Activated naive CD4-positive, alpha-beta T cell treated with anti-CD3 and anti-CD28 coated beads for 36 hours (primary cell): Measurements from ENCODE around the gene COL4A1. TPM values are rescaled to one million over a fixed set of nuclear protein-coding genes. Genes with fewer than 3 reads are reported as not detected.

ENCODE experiments used
- CTCF ChIA-PET: fragments of 350-600 bp; sonication (Branson Sonifier 250); formaldehyde crosslinking; loops from one replicate; lab custom pipeline; 2021; ENCODE audit warnings: antibody characterized with exemption; lab: Charles Lee
- DNase-seq: peaks from one replicate; pipeline ENCODE4 v3.0.0-alpha.2; 2020
- H3K27ac Mint-ChIP-seq: one replicate; pipeline ENCODE4 v1.8.0; 2021; ENCODE audit warnings: mild to moderate bottlenecking, mixed read lengths
- H3K27me3 Mint-ChIP-seq: one replicate; pipeline ENCODE4 v1.8.0; 2021; ENCODE audit warnings: low read depth, mixed read lengths
- H3K36me3 Mint-ChIP-seq: one replicate; pipeline ENCODE4 v1.8.0; 2021; ENCODE audit warnings: low read depth, mixed read lengths
- H3K4me1 Mint-ChIP-seq: one replicate; pipeline ENCODE4 v1.8.0; 2021; ENCODE audit warnings: low read depth, mixed read lengths
- H3K4me3 Mint-ChIP-seq: one replicate; pipeline ENCODE4 v1.8.0; 2021; ENCODE audit warnings: mild to moderate bottlenecking, moderate library complexity, mixed read lengths
- H3K9me3 Mint-ChIP-seq: one replicate; pipeline ENCODE4 v1.8.0; 2021; ENCODE audit warnings: mixed read lengths
- intact Hi-C: fragments of 100-400 bp; cut with micrococcal nuclease; formaldehyde crosslinking; loops from one replicate; pipeline ENCODE4 v1.15.1; 2023
- total RNA-seq, 2 experiments: library from RNA; stranded (reverse); gene quantifications; one replicate each; pipeline ENCODE4 v1.2.3, GENCODE V29; 2021

The COL4A1 gene
- total RNA-seq, 2 experiments from 2014 or later: 0.07 TPM; not detected in 1

GRCh38 chr13:110309661-110310524 is 2.9 kb upstream of the COL4A1 start:
- H3K4me3 Mint-ChIP-seq: no peak overlapping the region
- peaks cover 13% of the 10 kb centered on the region for H3K4me1 Mint-ChIP-seq
- no peak overlapping the region for H3K27ac Mint-ChIP-seq
- DNase-seq: no peak
- intact Hi-C loops: no loop called here
- CTCF ChIA-PET: interaction anchor here (0.6 to 1.2 kb wide), 2 partner anchors 10 to 19 kb away, joined by 3 to 4 read pairs; no protein-coding TSS in a partner anchor
- no peaks in the 10 kb centered on the region for H3K36me3 Mint-ChIP-seq
- no peaks in the 10 kb centered on the region for H3K9me3 Mint-ChIP-seq
- H3K27me3 Mint-ChIP-seq: peaks cover 56% of the 10 kb centered on the region

GRCh38 chr13:110308656-110309359 is 1.9 kb upstream of the COL4A1 start:
- CTCF ChIA-PET: interaction anchor here (1.1 to 1.2 kb wide), 2 partner anchors 9 to 18 kb away, joined by 3 to 4 read pairs; no protein-coding TSS in a partner anchor
- no peaks in the 10 kb centered on the region for H3K36me3 Mint-ChIP-seq
- intact Hi-C loops: no loop called here
- no peaks in the 10 kb centered on the region for H3K9me3 Mint-ChIP-seq
- peaks cover 60% of the 10 kb centered on the region for H3K27me3 Mint-ChIP-seq
- no peak overlapping the region for H3K27ac Mint-ChIP-seq
- no peak overlapping the region for H3K4me3 Mint-ChIP-seq
- peaks cover 13% of the 10 kb centered on the region for H3K4me1 Mint-ChIP-seq
- DNase-seq: no peak

DNA sequence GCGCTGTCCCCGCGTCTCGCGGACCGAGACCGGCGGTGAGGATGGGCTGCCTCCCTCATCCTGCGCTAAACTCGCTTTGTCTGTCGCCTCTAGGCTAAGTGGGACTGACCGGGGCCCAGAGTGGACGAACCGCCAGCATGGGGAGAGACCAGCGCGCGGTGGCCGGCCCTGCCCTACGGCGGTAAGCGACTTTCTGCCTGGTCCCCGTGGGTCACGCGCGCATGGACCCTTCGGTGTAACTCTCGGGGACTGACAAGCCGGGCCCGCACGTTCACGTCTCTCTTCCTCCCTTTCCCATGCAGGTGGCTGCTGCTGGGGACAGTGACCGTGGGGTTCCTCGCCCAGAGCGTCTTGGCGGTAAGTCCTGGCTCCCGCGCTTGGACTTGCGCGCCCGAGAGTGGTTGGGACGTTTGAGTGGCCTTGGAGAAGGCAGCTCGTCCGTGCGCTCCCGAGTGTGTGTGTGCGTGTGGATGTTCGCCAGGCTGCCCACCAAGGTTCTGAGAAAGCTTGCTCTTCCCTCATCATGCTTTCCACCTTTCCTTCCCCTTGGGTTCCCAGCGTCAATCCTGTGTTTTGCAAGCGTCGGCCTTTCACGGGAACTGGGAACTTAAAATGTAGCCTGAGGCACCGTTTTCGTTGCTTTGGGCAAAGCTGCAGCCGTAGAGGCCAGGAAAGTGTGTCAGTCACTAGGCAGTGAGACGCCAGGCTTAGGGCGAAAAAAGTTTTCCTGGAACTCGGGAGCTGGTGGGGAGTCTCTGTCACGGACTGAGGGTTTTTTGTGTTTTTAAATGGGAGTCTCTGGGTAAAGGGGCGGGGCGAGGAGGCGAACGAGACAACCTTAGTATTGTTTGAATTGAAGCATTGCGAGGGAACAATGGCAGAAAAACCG is 1.1 kb upstream of the COL4A1 start:
- peaks cover 13% of the 10 kb centered on the region for H3K4me1 Mint-ChIP-seq
- peaks cover 66% of the 10 kb centered on the region for H3K27me3 Mint-ChIP-seq
- no peaks in the 10 kb centered on the region for H3K9me3 Mint-ChIP-seq
- CTCF ChIA-PET: interaction anchor here (1.1 to 1.2 kb wide), 2 partner anchors 9 to 17 kb away, joined by 3 to 4 read pairs; no protein-coding TSS in a partner anchor
- no peak for DNase-seq
- H3K27ac Mint-ChIP-seq: no peak overlapping the region
- intact Hi-C loops: no loop called here
- no peaks in the 10 kb centered on the region for H3K36me3 Mint-ChIP-seq
- peak overlapping the region; percentile 28 for H3K4me3 Mint-ChIP-seq

GRCh38 chr13:110306340-110306959 is 507 bp downstream of the COL4A1 start:
- no peaks in the 10 kb centered on the region for H3K36me3 Mint-ChIP-seq
- intact Hi-C loops: no loop called here
- DNase-seq: no peak
- peaks cover 13% of the 10 kb centered on the region for H3K4me1 Mint-ChIP-seq
- no peak overlapping the region for H3K27ac Mint-ChIP-seq
- CTCF ChIA-PET: no interaction called here
- H3K4me3 Mint-ChIP-seq: no peak overlapping the region
- peaks cover 72% of the 10 kb centered on the region for H3K27me3 Mint-ChIP-seq
- no peaks in the 10 kb centered on the region for H3K9me3 Mint-ChIP-seq

DNA sequence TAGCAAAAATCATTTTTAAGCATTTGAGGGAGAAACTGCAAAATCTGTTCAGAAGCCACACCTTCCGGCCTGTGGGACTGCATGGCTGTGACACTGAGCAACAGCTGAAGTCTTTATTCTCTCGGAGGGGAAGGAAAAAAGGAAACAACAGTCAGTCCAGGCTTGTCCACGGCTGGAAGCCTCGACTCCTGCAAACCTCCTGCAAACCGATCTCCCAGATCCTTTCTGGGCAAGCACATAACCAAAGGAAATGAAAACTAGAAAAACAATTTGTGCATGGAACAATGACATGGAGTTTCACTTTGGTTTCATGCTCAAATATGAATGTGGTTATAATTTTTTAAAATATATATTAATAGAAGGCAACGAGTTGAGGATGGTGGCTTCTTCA is 1.0 kb downstream of the COL4A1 start:
- Mint-ChIP-seq H3K27me3 (peaks cover 71% of the 10 kb centered on the region), H3K36me3 (no peaks in the 10 kb centered on the region), H3K4me1 (peaks cover 13% of the 10 kb centered on the region), H3K9me3 (no peaks in the 10 kb centered on the region), H3K27ac (no peak overlapping the region), H3K4me3 (no peak overlapping the region)
- intact Hi-C loops: no loop called here
- DNase-seq: no peak
- CTCF ChIA-PET: no interaction called here

DNA sequence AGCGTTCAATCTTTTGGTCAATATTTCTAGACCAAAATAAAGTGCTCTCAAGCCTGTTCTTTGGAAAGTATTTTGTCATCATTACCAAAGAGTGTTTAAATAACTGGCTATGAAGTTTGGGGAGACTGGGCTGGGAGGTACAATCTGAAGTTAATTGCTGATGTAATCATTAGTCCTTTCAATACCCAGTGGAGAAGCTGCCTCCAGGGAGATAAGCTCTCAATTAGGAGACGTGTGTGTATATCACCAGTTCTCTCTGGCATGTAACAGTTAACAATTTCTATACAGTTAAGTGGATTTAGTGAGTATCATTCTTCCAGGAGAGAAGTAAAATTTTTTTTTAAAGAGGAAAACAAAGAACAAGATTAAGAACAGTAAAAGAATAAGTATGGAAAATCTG is 1.4 kb downstream of the COL4A1 start:
- H3K9me3 Mint-ChIP-seq: no peaks in the 10 kb centered on the region
- DNase-seq: no peak
- CTCF ChIA-PET: no interaction called here
- H3K27me3 Mint-ChIP-seq: peaks cover 72% of the 10 kb centered on the region
- intact Hi-C loops: no loop called here
- no peak overlapping the region for H3K4me3 Mint-ChIP-seq
- no peaks in the 10 kb centered on the region for H3K36me3 Mint-ChIP-seq
- no peak overlapping the region for H3K27ac Mint-ChIP-seq
- H3K4me1 Mint-ChIP-seq: peaks cover 13% of the 10 kb centered on the region

GRCh38 chr13:110305001-110305400 is 2.0 kb downstream of the COL4A1 start:
- no peaks in the 10 kb centered on the region for H3K36me3 Mint-ChIP-seq
- no peak overlapping the region for H3K27ac Mint-ChIP-seq
- no peak overlapping the region for H3K4me3 Mint-ChIP-seq
- H3K9me3 Mint-ChIP-seq: no peaks in the 10 kb centered on the region
- intact Hi-C loops: no loop called here
- H3K27me3 Mint-ChIP-seq: peaks cover 72% of the 10 kb centered on the region
- H3K4me1 Mint-ChIP-seq: peaks cover 13% of the 10 kb centered on the region
- DNase-seq: no peak
- CTCF ChIA-PET: no interaction called here

DNA sequence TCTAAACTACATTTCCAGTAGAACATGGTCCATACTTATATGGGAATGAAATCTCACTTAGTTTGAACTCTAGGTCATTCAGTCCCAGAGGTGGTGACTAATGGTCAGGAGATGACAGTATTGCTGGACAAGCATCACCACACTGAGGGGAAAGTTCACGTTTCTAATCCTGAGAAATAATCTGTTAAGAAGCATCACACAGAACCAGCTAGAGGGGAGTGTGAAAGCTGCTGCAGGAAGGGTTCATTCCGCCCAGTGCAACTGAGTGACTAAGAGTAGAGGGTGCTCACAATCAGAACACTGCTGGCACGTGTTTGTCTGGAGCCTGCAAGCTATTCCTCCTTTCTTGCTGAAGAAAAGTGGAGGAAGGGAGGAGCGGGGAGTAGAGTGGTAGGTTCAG is 2.7 kb downstream of the COL4A1 start:
- Mint-ChIP-seq H3K4me1 (peaks cover 13% of the 10 kb centered on the region), H3K36me3 (no peaks in the 10 kb centered on the region), H3K9me3 (no peaks in the 10 kb centered on the region), H3K27ac (no peak overlapping the region), H3K27me3 (peaks cover 68% of the 10 kb centered on the region), H3K4me3 (no peak overlapping the region)
- intact Hi-C loops: no loop called here
- CTCF ChIA-PET: no interaction called here
- DNase-seq: no peak

DNA sequence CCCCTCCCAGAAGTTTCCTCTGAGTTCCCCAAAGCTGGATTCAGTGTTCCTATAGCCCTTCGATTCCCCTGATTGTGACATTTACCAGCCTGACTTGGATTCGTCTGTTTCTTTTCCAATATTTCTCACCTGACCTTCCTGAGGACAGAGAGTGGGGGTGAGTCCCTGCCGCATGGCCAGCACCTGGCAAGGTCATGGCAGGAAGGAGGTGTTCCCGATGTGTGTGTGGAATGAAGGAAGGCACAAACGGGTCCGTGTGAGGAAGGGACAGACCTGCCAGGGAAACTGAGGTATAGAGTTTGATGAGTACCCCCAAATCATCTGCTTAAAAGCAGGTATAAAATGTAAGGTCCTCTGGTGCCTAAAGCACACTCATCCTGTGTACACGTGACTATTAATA is 3.3 kb downstream of the COL4A1 start:
- no peak overlapping the region for H3K4me3 Mint-ChIP-seq
- H3K36me3 Mint-ChIP-seq: no peaks in the 10 kb centered on the region
- DNase-seq: no peak
- intact Hi-C loops: no loop called here
- H3K27me3 Mint-ChIP-seq: peaks cover 65% of the 10 kb centered on the region
- H3K9me3 Mint-ChIP-seq: no peaks in the 10 kb centered on the region
- H3K4me1 Mint-ChIP-seq: peaks cover 12% of the 10 kb centered on the region
- CTCF ChIA-PET: no interaction called here
- H3K27ac Mint-ChIP-seq: no peak overlapping the region

GRCh38 chr13:110302997-110303396 is 4.0 kb downstream of the COL4A1 start:
- H3K36me3 Mint-ChIP-seq: no peaks in the 10 kb centered on the region
- H3K9me3 Mint-ChIP-seq: no peaks in the 10 kb centered on the region
- H3K27me3 Mint-ChIP-seq: peaks cover 64% of the 10 kb centered on the region

DNA sequence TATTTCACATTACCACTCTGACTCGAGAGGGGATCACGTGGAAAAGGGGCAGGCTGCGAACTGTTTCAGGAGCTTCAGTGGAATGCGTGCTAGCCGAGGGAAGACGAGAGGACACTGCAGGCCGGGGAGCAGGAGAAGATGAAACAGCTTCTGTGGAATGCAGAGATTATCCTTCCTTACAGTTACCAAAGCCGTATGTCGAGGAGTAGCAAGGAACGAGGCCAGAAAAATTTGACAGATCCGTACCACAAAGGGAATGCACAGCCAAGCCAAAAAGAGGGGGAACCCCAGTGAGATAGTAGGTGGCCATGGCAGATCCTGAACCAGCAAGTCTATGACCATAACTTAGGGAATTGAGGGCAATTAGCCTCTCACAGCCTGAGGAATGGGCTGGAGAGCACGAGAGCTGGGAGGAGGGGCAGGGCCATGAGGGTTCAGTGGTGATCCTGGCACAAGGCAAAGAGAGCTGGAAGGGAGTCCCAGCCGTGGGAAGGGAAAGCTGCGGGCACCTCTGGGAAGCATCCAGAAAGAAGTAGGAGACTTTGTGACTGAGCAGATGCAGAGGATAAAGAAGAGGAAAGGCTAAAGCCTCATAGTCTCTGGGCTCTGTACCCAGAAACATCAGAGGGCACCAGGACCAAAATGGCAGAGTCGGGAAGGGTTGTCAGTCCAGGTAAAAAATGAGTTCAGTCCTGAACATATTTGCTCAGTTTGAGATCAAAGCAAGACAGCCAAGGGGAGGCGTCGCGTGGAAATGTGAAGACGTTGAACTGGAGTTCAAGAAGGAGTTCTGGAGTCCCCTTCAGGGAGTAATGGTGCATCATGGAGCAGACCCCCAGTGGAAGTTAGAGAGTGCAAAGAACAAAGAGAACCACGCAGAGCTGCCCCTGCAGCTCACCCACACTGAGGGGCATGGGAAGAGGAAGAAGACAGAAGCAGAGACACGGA is 5.1 kb downstream of the COL4A1 start:
- H3K4me3 Mint-ChIP-seq: no peak overlapping the region

More at GRCh38 chr13:110302997-110303396, 4.0 kb downstream of the COL4A1 start:
- Mint-ChIP-seq H3K4me1 (peaks cover 10% of the 10 kb centered on the region), H3K27ac (no peak overlapping the region), H3K4me3 (no peak overlapping the region)
- CTCF ChIA-PET: no interaction called here
- DNase-seq: no peak
- intact Hi-C loops: no loop called here

More for the DNA sequence above, 5.1 kb downstream of the COL4A1 start:
- intact Hi-C loops: no loop called here
- DNase-seq: no peak
- H3K27me3 Mint-ChIP-seq: peaks cover 66% of the 10 kb centered on the region
- peaks cover 6% of the 10 kb centered on the region for H3K4me1 Mint-ChIP-seq
- H3K36me3 Mint-ChIP-seq: no peaks in the 10 kb centered on the region
- CTCF ChIA-PET: interaction anchor here (0.6 kb wide), 1 partner anchor 573 kb away, joined by 3 read pairs; no protein-coding TSS in a partner anchor
- no peaks in the 10 kb centered on the region for H3K9me3 Mint-ChIP-seq
- H3K27ac Mint-ChIP-seq: no peak overlapping the region
